Tibial nerve (tissue), 4 donors: ENCODE results near the gene WDR1. TPM values are rescaled to one million over a fixed set of nuclear protein-coding genes. Genes with fewer than 3 reads are reported as not detected.
A peak's percentile ranks its signal among the peaks of the same experiment; 100 is the strongest.

ENCODE experiments used
- DNase-seq, 2 donors: peaks; one replicate each; pipeline ENCODE4 v3.0.0-alpha.2; 2019; ENCODE audit warnings: low spot score in 2 of 2
- H3K27ac ChIP-seq, 4 donors: fragments of 200-600 bp; sonication (generic) in 3 of 4; one replicate each; pipeline ENCODE4 v1.5.1; 2017 to 2019; ENCODE audit warnings: mild to moderate bottlenecking in 1 of 4
- H3K27me3 ChIP-seq, 2 donors: fragments of 200-600 bp; sonication (generic) in 1 of 2; one replicate each; pipeline versions ENCODE4 v1.5.1 to v1.6.0; 2017 to 2019
- H3K36me3 ChIP-seq, 3 donors: fragments of 200-600 bp; sonication (generic); one replicate each; pipeline ENCODE4 v1.5.1; 2018 to 2019
- H3K4me1 ChIP-seq, 4 donors: fragments of 200-600 bp; sonication (generic) in 3 of 4; one replicate each; pipeline ENCODE4 v1.5.1; 2017 to 2019
- H3K4me3 ChIP-seq, 4 donors: fragments of 200-600 bp; sonication (generic) in 3 of 4; one replicate each; pipeline ENCODE4 v1.5.1; 2017 to 2019; ENCODE audit warnings: mild to moderate bottlenecking in 1 of 4, moderate library complexity in 1 of 4
- H3K9me3 ChIP-seq, 4 donors: fragments of 200-600 bp; sonication (generic) in 3 of 4; one replicate each; pipeline ENCODE4 v1.5.1; 2017 to 2019
- EP300 ChIP-seq, 2 donors: sonication (generic); formaldehyde crosslinking; IDR thresholded peaks; one replicate each; pipeline ENCODE4 v1.6.1; 2017; ENCODE audit warnings: antibody characterized with exemption in 2 of 2, mild to moderate bottlenecking in 1 of 2
- POLR2A ChIP-seq, 2 donors: fragments of 450-650 bp; IDR thresholded peaks; one replicate each; pipeline ENCODE4 v1.6.1; 2017; ENCODE audit warnings: antibody characterized with exemption in 2 of 2, mild to moderate bottlenecking in 2 of 2, moderate library complexity in 2 of 2
- WGBS, 2 donors: methylation state at CpG; one replicate each; pipeline ENCODE4 v1.1.5; 2018; 5-methylcytosine and 5-hydroxymethylcytosine counted together
- total RNA-seq, 4 donors: library from RNA; depleted of rRNA; stranded (reverse); fragments of >200 nt; gene quantifications; one replicate each; pipeline ENCODE4 v1.1.0, GENCODE V29; 2016
- TF ChIP-seq, protein P1 (sequence below), 5 experiments: fragments of 200-600 bp in 3 of 5; fragments of 450-650 bp in 2 of 5; sonication (generic) in 3 of 5; IDR thresholded peaks; one replicate each; pipeline ENCODE4 v1.5.1; 2016 to 2019; ENCODE audit warnings: antibody characterized with exemption in 5 of 5, mild to moderate bottlenecking in 3 of 5, moderate library complexity in 2 of 5

Gene WDR1
- total RNA-seq, 4 donors from 2014 or later = 142 to 204 (median 148) TPM

DNA sequence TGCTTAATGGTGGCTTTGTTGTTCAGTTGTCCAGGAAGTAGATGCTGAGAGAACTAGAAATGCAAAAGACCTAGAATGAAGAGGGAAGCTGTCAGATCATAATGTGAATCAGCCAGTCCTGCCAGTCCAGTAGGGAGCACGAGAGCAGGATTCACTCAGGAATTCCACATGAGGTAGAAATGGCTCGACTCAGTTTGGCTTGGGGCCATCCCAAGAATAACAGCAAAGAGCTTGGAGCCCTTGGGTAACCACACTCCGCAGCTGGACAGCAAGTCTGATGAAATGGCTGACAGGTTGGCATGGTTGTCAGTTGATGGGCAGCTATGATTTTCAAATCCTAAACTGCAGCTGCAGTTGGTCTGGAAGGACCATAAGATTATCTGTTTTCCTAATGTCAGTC, 44.5 kb upstream of the WDR1 start:
- WGBS, 2 donors = 52 to 72% methylated on average over 3 of the region's 3 CpGs
- Histone ChIP-seq H3K27ac (no peak overlapping the region), H3K27me3 (no peaks in the 10 kb centered on the region), H3K9me3 (no peaks in the 10 kb centered on the region), H3K36me3 (no peaks in the 10 kb centered on the region), H3K4me3 (no peak overlapping the region), H3K4me1 (peaks cover 0 to 30% (median 5%) of the 10 kb centered on the region in 4 donors)
- TF ChIP-seq POLR2A (IDR thresholded peaks at IDR 0.05) (no peak), EP300 (IDR thresholded peaks at IDR 0.05) (no peak)
- TF ChIP-seq, protein P1, sequence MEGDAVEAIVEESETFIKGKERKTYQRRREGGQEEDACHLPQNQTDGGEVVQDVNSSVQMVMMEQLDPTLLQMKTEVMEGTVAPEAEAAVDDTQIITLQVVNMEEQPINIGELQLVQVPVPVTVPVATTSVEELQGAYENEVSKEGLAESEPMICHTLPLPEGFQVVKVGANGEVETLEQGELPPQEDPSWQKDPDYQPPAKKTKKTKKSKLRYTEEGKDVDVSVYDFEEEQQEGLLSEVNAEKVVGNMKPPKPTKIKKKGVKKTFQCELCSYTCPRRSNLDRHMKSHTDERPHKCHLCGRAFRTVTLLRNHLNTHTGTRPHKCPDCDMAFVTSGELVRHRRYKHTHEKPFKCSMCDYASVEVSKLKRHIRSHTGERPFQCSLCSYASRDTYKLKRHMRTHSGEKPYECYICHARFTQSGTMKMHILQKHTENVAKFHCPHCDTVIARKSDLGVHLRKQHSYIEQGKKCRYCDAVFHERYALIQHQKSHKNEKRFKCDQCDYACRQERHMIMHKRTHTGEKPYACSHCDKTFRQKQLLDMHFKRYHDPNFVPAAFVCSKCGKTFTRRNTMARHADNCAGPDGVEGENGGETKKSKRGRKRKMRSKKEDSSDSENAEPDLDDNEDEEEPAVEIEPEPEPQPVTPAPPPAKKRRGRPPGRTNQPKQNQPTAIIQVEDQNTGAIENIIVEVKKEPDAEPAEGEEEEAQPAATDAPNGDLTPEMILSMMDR (IDR thresholded peaks at IDR 0.05) = no peak
- no peak for DNase-seq

DNA sequence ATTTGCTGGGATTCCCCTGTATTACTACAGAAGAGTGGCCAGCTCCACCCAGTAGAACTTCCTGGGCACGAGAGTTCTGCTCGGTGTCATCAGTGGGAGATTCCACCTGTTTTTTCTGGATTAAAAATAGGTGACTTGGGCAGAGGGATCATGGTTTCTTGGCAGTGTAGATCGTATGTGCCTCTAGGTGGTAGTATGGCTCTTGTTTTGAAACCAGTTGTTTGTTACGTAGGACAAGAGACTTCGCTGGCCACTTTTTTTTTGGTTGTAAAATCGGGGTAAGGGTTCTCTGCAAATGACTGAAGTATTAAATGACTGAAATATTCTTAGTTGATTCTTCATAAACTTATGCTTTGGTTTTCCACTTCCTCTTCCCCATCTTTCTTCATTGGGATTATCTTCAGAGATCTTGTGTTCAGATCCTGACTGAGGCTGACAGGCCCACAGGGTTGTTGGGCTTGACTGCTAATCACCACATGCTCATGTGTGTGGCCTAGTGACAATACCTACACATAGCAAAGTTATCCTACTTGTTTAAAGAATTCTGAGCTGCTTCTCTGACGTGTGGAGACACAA, 43.8 kb upstream of the WDR1 start:
- no peaks in the 10 kb centered on the region for H3K36me3 ChIP-seq
- no peak overlapping the region for H3K27ac ChIP-seq
- H3K4me3 ChIP-seq = no peak overlapping the region
- TF ChIP-seq, protein P1 (IDR thresholded peaks at IDR 0.05) = peak in 1 of 5 experiments; percentile 27
- TF ChIP-seq EP300 (IDR thresholded peaks at IDR 0.05) (no peak), POLR2A (IDR thresholded peaks at IDR 0.05) (no peak)
- H3K27me3 ChIP-seq = no peaks in the 10 kb centered on the region
- DNase-seq = no peak
- WGBS, 2 donors = 69% methylated on average over 7 of the region's 7 CpGs
- no peaks in the 10 kb centered on the region for H3K9me3 ChIP-seq
- peaks cover 0 to 28% (median 5%) of the 10 kb centered on the region in 4 donors for H3K4me1 ChIP-seq

DNA sequence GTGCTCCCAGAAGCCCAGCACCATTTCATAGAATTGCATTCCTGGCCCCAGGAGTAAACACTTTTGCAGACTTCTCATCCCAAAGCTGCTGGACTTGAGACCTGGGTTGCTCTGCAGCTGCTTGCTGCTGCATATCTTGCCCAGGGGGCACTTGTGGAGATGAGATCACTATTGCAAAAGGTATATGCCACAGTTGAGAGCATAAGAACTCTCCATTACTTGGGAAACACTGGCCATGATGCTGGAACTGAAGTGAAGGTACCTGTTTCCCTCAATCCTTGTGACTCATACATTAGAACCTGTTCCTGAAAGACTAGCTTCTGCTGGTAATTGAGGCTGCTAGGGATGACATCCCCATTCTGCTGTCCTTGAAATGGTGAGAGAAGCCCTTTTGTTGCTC, 43.1 kb upstream of the WDR1 start:
- Histone ChIP-seq H3K36me3 (no peaks in the 10 kb centered on the region), H3K27me3 (no peaks in the 10 kb centered on the region), H3K9me3 (no peaks in the 10 kb centered on the region), H3K27ac (peak overlapping the region in 1 of 4 donors; percentile 79), H3K4me3 (no peak overlapping the region), H3K4me1 (peaks cover 0 to 21% (median 5%) of the 10 kb centered on the region in 4 donors)
- TF ChIP-seq, protein P1 (IDR thresholded peaks at IDR 0.05) = no peak
- no peak for TF ChIP-seq EP300 (IDR thresholded peaks at IDR 0.05)
- no peak for TF ChIP-seq POLR2A (IDR thresholded peaks at IDR 0.05)
- DNase-seq = no peak

DNA sequence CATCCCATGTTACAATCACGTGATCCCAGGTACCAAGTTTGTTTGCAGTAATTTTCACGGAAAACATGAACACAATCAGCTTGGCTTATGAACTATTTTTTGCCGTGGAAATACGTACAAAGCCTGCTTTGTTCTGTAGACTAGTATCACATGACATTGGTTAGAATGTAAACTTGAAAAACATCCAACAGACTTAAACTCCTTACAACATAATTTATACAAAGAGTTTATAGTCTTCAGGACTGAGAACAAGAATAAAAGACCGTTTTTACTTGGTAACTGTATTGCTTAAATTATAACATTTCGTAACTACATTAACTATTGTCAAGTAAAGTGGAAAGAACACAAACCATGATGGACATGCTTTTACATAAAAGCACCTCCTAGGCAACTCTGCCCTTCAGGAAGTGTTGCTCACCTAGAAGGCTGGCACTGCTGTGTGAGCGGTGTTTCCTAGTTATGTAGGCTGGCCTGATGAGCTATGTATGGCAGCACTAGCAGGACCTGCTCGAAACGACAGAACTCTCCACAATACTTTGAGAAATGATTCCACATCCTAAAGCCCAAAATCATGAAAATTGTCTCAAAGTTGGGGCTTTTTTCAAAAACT, 41.8 kb upstream of the WDR1 start:
- no peaks in the 10 kb centered on the region for H3K27me3 ChIP-seq
- 31 to 34% methylated on average over 9 of the region's 9 CpGs for WGBS, 2 donors
- H3K27ac ChIP-seq = peak overlapping the region; percentile 43 to 79 (median 68)
- H3K4me1 ChIP-seq = peaks cover 0 to 20% (median 5%) of the 10 kb centered on the region in 4 donors
- H3K4me3 ChIP-seq = no peak overlapping the region
- H3K36me3 ChIP-seq = no peaks in the 10 kb centered on the region
- TF ChIP-seq, protein P1 (IDR thresholded peaks at IDR 0.05) = no peak
- peak; percentile 23 to 47 for TF ChIP-seq EP300 (IDR thresholded peaks at IDR 0.05)
- no peaks in the 10 kb centered on the region for H3K9me3 ChIP-seq
- no peak for DNase-seq

DNA sequence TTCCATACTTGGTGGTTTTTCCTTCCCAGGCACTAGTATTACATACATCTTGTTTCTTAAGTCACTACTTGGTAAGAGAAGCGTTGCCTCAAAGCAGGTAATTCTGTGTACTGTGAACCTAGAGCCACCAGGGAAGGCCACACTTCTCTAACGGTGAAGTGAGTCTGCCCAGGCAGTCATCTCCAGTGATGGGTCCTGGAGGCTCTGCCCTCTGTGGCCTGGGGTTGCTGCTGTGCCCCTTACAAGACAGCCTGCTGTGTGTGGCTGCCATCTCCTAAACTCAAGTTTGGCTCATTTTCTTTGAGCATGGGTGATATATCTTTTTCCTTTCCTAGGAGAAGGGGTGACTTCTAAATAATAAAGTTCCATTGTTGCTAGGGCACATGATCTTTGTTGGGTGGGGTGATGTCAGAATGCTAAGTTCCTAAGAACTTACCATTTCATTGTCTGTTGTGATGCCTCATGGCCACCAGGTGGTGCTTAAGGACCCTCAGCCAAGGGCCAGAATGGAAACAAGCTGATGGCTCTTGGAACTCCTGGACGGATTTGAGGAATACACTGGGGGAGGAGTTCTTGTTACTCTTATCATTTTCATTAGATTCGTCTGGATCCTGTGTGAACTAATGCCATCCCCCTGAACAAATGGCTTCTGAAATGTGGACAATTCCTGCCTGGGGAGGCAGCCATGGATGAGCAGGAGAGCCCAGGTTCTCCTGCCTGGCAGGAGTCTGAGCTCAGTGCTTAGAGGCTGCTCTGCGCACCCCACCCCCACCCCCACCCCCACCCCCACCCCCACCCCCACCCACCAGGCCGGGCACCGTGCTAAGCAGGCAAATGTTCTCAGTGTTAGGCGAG, 41.1 kb upstream of the WDR1 start:
- Histone ChIP-seq H3K27me3 (no peaks in the 10 kb centered on the region), H3K36me3 (no peaks in the 10 kb centered on the region), H3K27ac (peak overlapping the region in 3 of 4 donors; percentile 59 to 79 (median 74)), H3K4me1 (peaks cover 0 to 20% (median 5%) of the 10 kb centered on the region in 4 donors), H3K4me3 (no peak overlapping the region), H3K9me3 (no peaks in the 10 kb centered on the region)
- WGBS, 2 donors = 23 to 25% methylated on average over 7 to 8 of the region's 8 CpGs
- no peak for TF ChIP-seq POLR2A (IDR thresholded peaks at IDR 0.05)
- TF ChIP-seq, protein P1 (IDR thresholded peaks at IDR 0.05) = peak; percentile 58 to 83 (median 72)
- TF ChIP-seq EP300 (IDR thresholded peaks at IDR 0.05) = no peak
- DNase-seq = peak; percentile 17 to 40
